ENCODE results near the gene MAEL. TPM values are rescaled to one million over a fixed set of nuclear protein-coding genes. Genes with fewer than 3 reads are reported as not detected.

Gene MAEL
- total and polyA plus RNA-seq, 9 donors: 0.27 to 1.1 (median 0.39) TPM

- Histone ChIP-seq H3K9me3 (replicated peaks; ENCODE audit: control insufficient read depth, low read depth, low read length) (no peaks in the 10 kb centered on the region), H3K4me1 (ENCODE audit: control insufficient read depth, insufficient read depth, low read length) (peaks cover 6% of the 10 kb centered on the region), H3K4me3 (ENCODE audit: low read length) (no peak overlapping the region), H3K36me3 (ENCODE audit: control insufficient read depth, insufficient read depth, low read length) (no peaks in the 10 kb centered on the region), H3K27ac (ENCODE audit: low read length) (no peak overlapping the region), H3K27me3 (ENCODE audit: control insufficient read depth, insufficient read depth, low read length) (peaks cover 2% of the 10 kb centered on the region)
- DNase-seq: no peak
- WGBS (ENCODE audit: insufficient coverage): 72% methylated on average over 8 of the region's 14 CpGs
Observed at GRCh38 chr1:167054946-167055630, 66.0 kb downstream of the MAEL start.

- H3K27me3 ChIP-seq (ENCODE audit: control insufficient read depth, insufficient read depth, low read length): peaks cover 2% of the 10 kb centered on the region
- H3K9me3 ChIP-seq (replicated peaks; ENCODE audit: control insufficient read depth, low read depth, low read length): no peaks in the 10 kb centered on the region
- H3K4me3 ChIP-seq (ENCODE audit: low read length): no peak overlapping the region
- no peaks in the 10 kb centered on the region for H3K36me3 ChIP-seq (ENCODE audit: control insufficient read depth, insufficient read depth, low read length)
- no peak for DNase-seq
- peaks cover 6% of the 10 kb centered on the region for H3K4me1 ChIP-seq (ENCODE audit: control insufficient read depth, insufficient read depth, low read length)
- no peak overlapping the region for H3K27ac ChIP-seq (ENCODE audit: low read length)
- WGBS (ENCODE audit: insufficient coverage): 63% methylated on average over 4 of the region's 10 CpGs
Observed at GRCh38 chr1:167056529-167057231, 67.6 kb downstream of the MAEL start.

GRCh38 chr1:167057241-167057688 lies 68.2 kb downstream of the MAEL start:
- Histone ChIP-seq H3K27ac (ENCODE audit: low read length) (no peak overlapping the region), H3K36me3 (ENCODE audit: control insufficient read depth, insufficient read depth, low read length) (no peaks in the 10 kb centered on the region), H3K4me1 (ENCODE audit: control insufficient read depth, insufficient read depth, low read length) (peaks cover 6% of the 10 kb centered on the region), H3K27me3 (ENCODE audit: control insufficient read depth, insufficient read depth, low read length) (peaks cover 2% of the 10 kb centered on the region), H3K4me3 (ENCODE audit: low read length) (no peak overlapping the region), H3K9me3 (replicated peaks; ENCODE audit: control insufficient read depth, low read depth, low read length) (no peaks in the 10 kb centered on the region)
- peak; percentile 49 for DNase-seq
- WGBS (ENCODE audit: insufficient coverage): 8% methylated on average over 4 of the region's 6 CpGs

GRCh38 chr1:167059045-167059808 lies 70.1 kb downstream of the MAEL start:
- H3K4me3 ChIP-seq (ENCODE audit: low read length): no peak overlapping the region
- peak; percentile 70 for DNase-seq
- WGBS (ENCODE audit: insufficient coverage): 9% methylated on average over 15 of the region's 17 CpGs
- H3K4me1 ChIP-seq (ENCODE audit: control insufficient read depth, insufficient read depth, low read length): peaks cover 6% of the 10 kb centered on the region
- H3K9me3 ChIP-seq (replicated peaks; ENCODE audit: control insufficient read depth, low read depth, low read length): no peaks in the 10 kb centered on the region
- H3K36me3 ChIP-seq (ENCODE audit: control insufficient read depth, insufficient read depth, low read length): no peaks in the 10 kb centered on the region
- H3K27ac ChIP-seq (ENCODE audit: low read length): no peak overlapping the region
- H3K27me3 ChIP-seq (ENCODE audit: control insufficient read depth, insufficient read depth, low read length): peaks cover 2% of the 10 kb centered on the region

GRCh38 chr1:167059809-167060107 lies 70.7 kb downstream of the MAEL start:
- peaks cover 2% of the 10 kb centered on the region for H3K27me3 ChIP-seq (ENCODE audit: control insufficient read depth, insufficient read depth, low read length)
- H3K9me3 ChIP-seq (replicated peaks; ENCODE audit: control insufficient read depth, low read depth, low read length): no peaks in the 10 kb centered on the region
- H3K4me1 ChIP-seq (ENCODE audit: control insufficient read depth, insufficient read depth, low read length): peaks cover 6% of the 10 kb centered on the region
- no peak overlapping the region for H3K27ac ChIP-seq (ENCODE audit: low read length)
- DNase-seq: no peak
- WGBS (ENCODE audit: insufficient coverage): no CpG with 5 or more reads among the region's 1 CpG
- no peaks in the 10 kb centered on the region for H3K36me3 ChIP-seq (ENCODE audit: control insufficient read depth, insufficient read depth, low read length)
- H3K4me3 ChIP-seq (ENCODE audit: low read length): no peak overlapping the region

GRCh38 chr1:167060141-167061072 lies 71.3 kb downstream of the MAEL start:
- WGBS (ENCODE audit: insufficient coverage): 70% methylated on average over 9 of the region's 10 CpGs
- Histone ChIP-seq H3K4me3 (ENCODE audit: low read length) (no peak overlapping the region), H3K36me3 (ENCODE audit: control insufficient read depth, insufficient read depth, low read length) (no peaks in the 10 kb centered on the region), H3K4me1 (ENCODE audit: control insufficient read depth, insufficient read depth, low read length) (peaks cover 6% of the 10 kb centered on the region), H3K9me3 (replicated peaks; ENCODE audit: control insufficient read depth, low read depth, low read length) (no peaks in the 10 kb centered on the region), H3K27ac (ENCODE audit: low read length) (no peak overlapping the region), H3K27me3 (ENCODE audit: control insufficient read depth, insufficient read depth, low read length) (peaks cover 2% of the 10 kb centered on the region)
- no peak for DNase-seq

- Histone ChIP-seq H3K4me1 (ENCODE audit: control insufficient read depth, insufficient read depth, low read length) (peaks cover 6% of the 10 kb centered on the region), H3K4me3 (ENCODE audit: low read length) (no peak overlapping the region), H3K9me3 (replicated peaks; ENCODE audit: control insufficient read depth, low read depth, low read length) (no peaks in the 10 kb centered on the region), H3K36me3 (ENCODE audit: control insufficient read depth, insufficient read depth, low read length) (no peaks in the 10 kb centered on the region), H3K27ac (ENCODE audit: low read length) (no peak overlapping the region), H3K27me3 (ENCODE audit: control insufficient read depth, insufficient read depth, low read length) (peaks cover 5% of the 10 kb centered on the region)
- 88% methylated on average over 2 of the region's 3 CpGs for WGBS (ENCODE audit: insufficient coverage)
- no peak for DNase-seq
Observed at GRCh38 chr1:167061073-167061464, 72.0 kb downstream of the MAEL start.

GRCh38 chr1:167064621-167065020 lies 75.5 kb downstream of the MAEL start:
- DNase-seq: no peak
- WGBS (ENCODE audit: insufficient coverage): 64% methylated on average over 5 of the region's 9 CpGs
- peaks cover 3% of the 10 kb centered on the region for H3K27me3 ChIP-seq (ENCODE audit: control insufficient read depth, insufficient read depth, low read length)
- H3K36me3 ChIP-seq (ENCODE audit: control insufficient read depth, insufficient read depth, low read length): no peaks in the 10 kb centered on the region
- H3K4me3 ChIP-seq (ENCODE audit: low read length): no peak overlapping the region
- H3K9me3 ChIP-seq (replicated peaks; ENCODE audit: control insufficient read depth, low read depth, low read length): no peaks in the 10 kb centered on the region
- H3K27ac ChIP-seq (ENCODE audit: low read length): no peak overlapping the region
- H3K4me1 ChIP-seq (ENCODE audit: control insufficient read depth, insufficient read depth, low read length): no peaks in the 10 kb centered on the region

- no peaks in the 10 kb centered on the region for H3K36me3 ChIP-seq (ENCODE audit: control insufficient read depth, insufficient read depth, low read length)
- DNase-seq: no peak
- WGBS (ENCODE audit: insufficient coverage): 97% methylated on average over 5 of the region's 8 CpGs
- peaks cover 3% of the 10 kb centered on the region for H3K27me3 ChIP-seq (ENCODE audit: control insufficient read depth, insufficient read depth, low read length)
- no peaks in the 10 kb centered on the region for H3K4me1 ChIP-seq (ENCODE audit: control insufficient read depth, insufficient read depth, low read length)
- no peak overlapping the region for H3K4me3 ChIP-seq (ENCODE audit: low read length)
- H3K27ac ChIP-seq (ENCODE audit: low read length): no peak overlapping the region
- no peaks in the 10 kb centered on the region for H3K9me3 ChIP-seq (replicated peaks; ENCODE audit: control insufficient read depth, low read depth, low read length)
Observed at GRCh38 chr1:167065471-167065870, 76.4 kb downstream of the MAEL start.
